Ishikawa (cell line): ENCODE results near the gene ZGPAT.

Experiments
- CEBPB ChIP-seq: IDR thresholded peaks from 2 replicates; pipeline ENCODE4 v1.6.1; 2012
- CREB1 ChIP-seq: IDR thresholded peaks from 2 replicates; pipeline ENCODE4 v1.6.1; 2012; ENCODE audit warnings: low read depth
- EGR1 ChIP-seq: IDR thresholded peaks from 2 replicates; pipeline ENCODE4 v1.6.1; 2012
- EP300 ChIP-seq: IDR thresholded peaks from 2 replicates; pipeline ENCODE4 v1.6.1; 2012; ENCODE audit warnings: borderline replicate concordance
- FOXM1 ChIP-seq: IDR thresholded peaks from 2 replicates; pipeline ENCODE4 v1.6.1; 2012; ENCODE audit warnings: low read depth, borderline replicate concordance
- MAX ChIP-seq: IDR thresholded peaks from 2 replicates; pipeline ENCODE4 v1.6.1; 2012
- NFIC ChIP-seq: IDR thresholded peaks from 2 replicates; pipeline ENCODE4 v1.6.1; 2012
- TAF1 ChIP-seq: IDR thresholded peaks from 2 replicates; pipeline ENCODE4 v1.6.1; 2012; ENCODE audit warnings: low read depth, mild to moderate bottlenecking
- USF1 ChIP-seq: IDR thresholded peaks from 2 replicates; pipeline ENCODE4 v1.6.1; 2012
- YY1 ChIP-seq: IDR thresholded peaks from 2 replicates; pipeline ENCODE4 v1.6.1; 2012; ENCODE audit warnings: low read depth
- ZBTB7A ChIP-seq: IDR thresholded peaks from 2 replicates; pipeline ENCODE4 v1.6.1; 2012; ENCODE audit warnings: low read depth
- TF ChIP-seq, protein P1 (sequence below): IDR thresholded peaks from 2 replicates; pipeline ENCODE4 v1.6.1; 2012; ENCODE audit warnings: low read depth, mild to moderate bottlenecking

GRCh38 chr20:63693733-63694583 lies 13.9 kb upstream of the ZGPAT start:
- TF ChIP-seq EP300 = no peak
- no peak for TF ChIP-seq MAX
- TF ChIP-seq TAF1 = no peak
- TF ChIP-seq ZBTB7A = no peak
- TF ChIP-seq EGR1 = no peak
- no peak for TF ChIP-seq NFIC
- no peak for TF ChIP-seq CEBPB
- TF ChIP-seq, protein P1, sequence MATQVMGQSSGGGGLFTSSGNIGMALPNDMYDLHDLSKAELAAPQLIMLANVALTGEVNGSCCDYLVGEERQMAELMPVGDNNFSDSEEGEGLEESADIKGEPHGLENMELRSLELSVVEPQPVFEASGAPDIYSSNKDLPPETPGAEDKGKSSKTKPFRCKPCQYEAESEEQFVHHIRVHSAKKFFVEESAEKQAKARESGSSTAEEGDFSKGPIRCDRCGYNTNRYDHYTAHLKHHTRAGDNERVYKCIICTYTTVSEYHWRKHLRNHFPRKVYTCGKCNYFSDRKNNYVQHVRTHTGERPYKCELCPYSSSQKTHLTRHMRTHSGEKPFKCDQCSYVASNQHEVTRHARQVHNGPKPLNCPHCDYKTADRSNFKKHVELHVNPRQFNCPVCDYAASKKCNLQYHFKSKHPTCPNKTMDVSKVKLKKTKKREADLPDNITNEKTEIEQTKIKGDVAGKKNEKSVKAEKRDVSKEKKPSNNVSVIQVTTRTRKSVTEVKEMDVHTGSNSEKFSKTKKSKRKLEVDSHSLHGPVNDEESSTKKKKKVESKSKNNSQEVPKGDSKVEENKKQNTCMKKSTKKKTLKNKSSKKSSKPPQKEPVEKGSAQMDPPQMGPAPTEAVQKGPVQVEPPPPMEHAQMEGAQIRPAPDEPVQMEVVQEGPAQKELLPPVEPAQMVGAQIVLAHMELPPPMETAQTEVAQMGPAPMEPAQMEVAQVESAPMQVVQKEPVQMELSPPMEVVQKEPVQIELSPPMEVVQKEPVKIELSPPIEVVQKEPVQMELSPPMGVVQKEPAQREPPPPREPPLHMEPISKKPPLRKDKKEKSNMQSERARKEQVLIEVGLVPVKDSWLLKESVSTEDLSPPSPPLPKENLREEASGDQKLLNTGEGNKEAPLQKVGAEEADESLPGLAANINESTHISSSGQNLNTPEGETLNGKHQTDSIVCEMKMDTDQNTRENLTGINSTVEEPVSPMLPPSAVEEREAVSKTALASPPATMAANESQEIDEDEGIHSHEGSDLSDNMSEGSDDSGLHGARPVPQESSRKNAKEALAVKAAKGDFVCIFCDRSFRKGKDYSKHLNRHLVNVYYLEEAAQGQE = no peak
- TF ChIP-seq FOXM1 = no peak
- TF ChIP-seq USF1 = no peak
- no peak for TF ChIP-seq CREB1
- no peak for TF ChIP-seq YY1
